NCI-H146 treated with DMSO at 0.1 percent for 48 hours (cell line): ENCODE results near the gene SRR.
A peak's percentile ranks its signal among the peaks of the same experiment; 100 is the strongest.
"Not testable (repeated sequence)": the region's sequence is repeated elsewhere in the genome, so short reads cannot be mapped to it uniquely, and the experiment has no call there.

Experiments used
- DNase-seq: peaks from one replicate; lab custom pipeline; 2025; ENCODE audit not compliant: unreplicated experiment; lab: John Stamatoyannopoulos, UW

SRR gene

GRCh38 chr17:2303204-2304188 is at the start of gene SRR, which contains the start of gene SMG6:
TSS of gene SRR (plus strand) at chr17:2303950. CDS start at chr17:2315561, 11,611 bp downstream.
TSS of gene SMG6 (minus strand) at chr17:2303785. CDS start at chr17:2303720, 65 bp downstream.
- DNase-seq: peak; percentile 76

- DNase-seq: not testable (repeated sequence)
Observed at GRCh38 chr17:2258830-2259229, 44.9 kb upstream of the SRR start.

GRCh38 chr17:2259769-2260536 is 43.8 kb upstream of the SRR start:
- no peak for DNase-seq

GRCh38 chr17:2262135-2262587 is 41.6 kb upstream of the SRR start:
- DNase-seq: no peak

GRCh38 chr17:2263183-2264066 is 40.3 kb upstream of the SRR start:
- no peak for DNase-seq

- DNase-seq: no peak
Observed at GRCh38 chr17:2264067-2264860, 39.5 kb upstream of the SRR start.

- DNase-seq: not testable (repeated sequence)
Observed at GRCh38 chr17:2265166-2265565, 38.6 kb upstream of the SRR start.

- no peak for DNase-seq
Observed at GRCh38 chr17:2266045-2266864, 37.5 kb upstream of the SRR start.

GRCh38 chr17:2266865-2267228 is 36.9 kb upstream of the SRR start:
- no peak for DNase-seq

- DNase-seq: no peak
Observed at GRCh38 chr17:2267354-2267753, 36.4 kb upstream of the SRR start.

GRCh38 chr17:2271985-2272702 is 31.6 kb upstream of the SRR start:
- DNase-seq: no peak

GRCh38 chr17:2274414-2274813 is 29.3 kb upstream of the SRR start:
- no peak for DNase-seq

- DNase-seq: no peak
Observed at GRCh38 chr17:2275722-2276121, 28.0 kb upstream of the SRR start.

- DNase-seq: no peak
Observed at GRCh38 chr17:2277429-2278170, 26.1 kb upstream of the SRR start.

- DNase-seq: no peak
Observed at GRCh38 chr17:2279707-2280106, 24.0 kb upstream of the SRR start.

GRCh38 chr17:2282297-2282873 is 21.4 kb upstream of the SRR start:
- peak; percentile 34 for DNase-seq

- no peak for DNase-seq
Observed at GRCh38 chr17:2283302-2283701, 20.4 kb upstream of the SRR start.
